ENCODE data around the gene DNAJB2.
"Not testable (repeated sequence)": the region's sequence is repeated elsewhere in the genome, so short reads cannot be mapped to it uniquely, and the experiment has no call there.

The DNAJB2 gene

DNA sequence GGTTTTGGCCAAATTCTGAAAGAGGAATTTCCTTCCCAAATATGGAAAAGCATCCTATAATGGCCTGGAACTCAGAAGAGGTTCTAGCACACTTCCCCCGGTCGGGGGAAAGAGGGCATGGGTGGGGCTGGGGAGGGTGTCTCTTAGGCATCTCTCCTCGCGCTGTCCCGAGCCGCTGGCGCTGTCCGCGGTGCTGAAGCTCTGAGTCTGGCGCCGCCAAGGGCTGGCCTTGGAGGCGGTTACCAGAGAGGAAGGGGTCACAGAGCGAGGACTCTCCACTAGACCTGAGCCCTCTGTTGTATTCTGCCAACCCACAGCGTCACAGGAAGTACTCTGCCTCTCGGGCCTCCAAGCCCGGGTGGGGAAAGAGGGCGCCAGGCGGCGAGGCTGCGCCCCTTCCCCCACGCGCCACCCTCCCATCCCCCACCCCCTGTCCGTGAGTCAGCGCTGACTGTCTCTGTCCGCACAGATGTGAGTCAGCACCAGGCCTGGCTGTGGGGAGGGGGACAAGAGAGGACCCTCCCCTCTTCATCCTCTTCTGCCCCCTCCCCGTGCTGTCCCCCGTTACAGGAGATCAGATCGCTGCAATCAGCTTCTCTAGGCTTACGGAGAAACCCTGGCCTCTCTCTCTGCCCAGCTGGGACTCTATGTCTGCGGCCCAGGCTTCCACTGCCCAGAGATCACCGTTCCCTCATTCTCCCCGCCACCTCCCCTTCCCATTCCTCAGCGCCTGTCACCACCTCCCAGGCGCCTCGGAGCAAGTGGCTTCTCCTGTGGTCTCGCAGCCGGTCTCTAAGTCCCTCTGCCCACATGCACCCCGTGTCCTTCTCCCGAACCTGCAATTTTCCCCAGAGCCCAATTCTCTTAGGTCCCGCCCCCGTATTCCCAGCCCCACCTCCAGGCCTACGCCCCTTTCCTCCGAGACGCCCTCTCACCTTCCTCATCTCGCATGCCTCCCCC lies 29.3 kb downstream of the DNAJB2 start:
- no peaks in the 10 kb centered on the region for H3K36me3 ChIP-seq
- no peak overlapping the region for H3K4me3 ChIP-seq (ENCODE audit: low read depth in 1 of 2, low read length in 1 of 2)
- H3K9me3 ChIP-seq, result no peaks in the 10 kb centered on the region
- peaks cover 91% of the 10 kb centered on the region for H3K27me3 ChIP-seq
- H3K27ac ChIP-seq, result no peak overlapping the region
- H3K4me1 ChIP-seq (ENCODE audit: control insufficient read depth in 1 of 2, insufficient read depth in 1 of 2, low read depth in 1 of 2, low read length in 1 of 2), result no peaks in the 10 kb centered on the region
- TF ChIP-seq, protein P1, sequence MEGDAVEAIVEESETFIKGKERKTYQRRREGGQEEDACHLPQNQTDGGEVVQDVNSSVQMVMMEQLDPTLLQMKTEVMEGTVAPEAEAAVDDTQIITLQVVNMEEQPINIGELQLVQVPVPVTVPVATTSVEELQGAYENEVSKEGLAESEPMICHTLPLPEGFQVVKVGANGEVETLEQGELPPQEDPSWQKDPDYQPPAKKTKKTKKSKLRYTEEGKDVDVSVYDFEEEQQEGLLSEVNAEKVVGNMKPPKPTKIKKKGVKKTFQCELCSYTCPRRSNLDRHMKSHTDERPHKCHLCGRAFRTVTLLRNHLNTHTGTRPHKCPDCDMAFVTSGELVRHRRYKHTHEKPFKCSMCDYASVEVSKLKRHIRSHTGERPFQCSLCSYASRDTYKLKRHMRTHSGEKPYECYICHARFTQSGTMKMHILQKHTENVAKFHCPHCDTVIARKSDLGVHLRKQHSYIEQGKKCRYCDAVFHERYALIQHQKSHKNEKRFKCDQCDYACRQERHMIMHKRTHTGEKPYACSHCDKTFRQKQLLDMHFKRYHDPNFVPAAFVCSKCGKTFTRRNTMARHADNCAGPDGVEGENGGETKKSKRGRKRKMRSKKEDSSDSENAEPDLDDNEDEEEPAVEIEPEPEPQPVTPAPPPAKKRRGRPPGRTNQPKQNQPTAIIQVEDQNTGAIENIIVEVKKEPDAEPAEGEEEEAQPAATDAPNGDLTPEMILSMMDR (IDR thresholded peaks at IDR 0.05), result no peak

DNA sequence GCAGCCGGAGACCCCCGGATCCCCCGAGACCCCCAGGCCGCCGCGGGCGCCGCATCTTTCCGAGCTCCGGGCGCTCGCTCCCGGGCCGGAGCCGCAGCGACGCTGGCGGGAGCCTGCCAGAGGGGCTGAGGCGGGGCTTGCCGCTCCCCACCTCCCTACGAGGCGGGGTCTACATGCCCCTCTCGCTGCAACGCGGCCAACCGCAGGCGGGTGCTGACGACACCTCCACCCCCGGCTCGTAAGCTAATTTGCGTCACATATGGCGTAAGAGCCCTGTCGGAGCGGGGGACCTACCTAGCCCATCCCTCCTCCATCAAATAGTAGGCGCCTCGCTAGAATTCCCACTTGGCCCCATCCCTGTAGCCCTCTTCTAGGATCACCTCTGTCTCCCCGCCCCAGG lies 30.1 kb downstream of the DNAJB2 start, which contains the start of gene PTPRN:
PTPRN (minus strand) TSS at position 124 of the 400 bp plus-strand sequence; CDS start at position 55, 69 bp downstream.
- H3K27ac ChIP-seq, result no peak within 1 kb of the TSS
- peaks cover 83% of the 10 kb centered on the region for H3K27me3 ChIP-seq
- no peaks in the 10 kb centered on the region for H3K9me3 ChIP-seq
- H3K36me3 ChIP-seq, result no peaks in the 10 kb centered on the region
- TF ChIP-seq, protein P1 (IDR thresholded peaks at IDR 0.05), result no peak
- H3K4me1 ChIP-seq (ENCODE audit: control insufficient read depth in 1 of 2, insufficient read depth in 1 of 2, low read depth in 1 of 2, low read length in 1 of 2), result no peaks in the 10 kb centered on the region
- no peak within 1 kb of the TSS for H3K4me3 ChIP-seq (ENCODE audit: low read depth in 1 of 2, low read length in 1 of 2)

DNA sequence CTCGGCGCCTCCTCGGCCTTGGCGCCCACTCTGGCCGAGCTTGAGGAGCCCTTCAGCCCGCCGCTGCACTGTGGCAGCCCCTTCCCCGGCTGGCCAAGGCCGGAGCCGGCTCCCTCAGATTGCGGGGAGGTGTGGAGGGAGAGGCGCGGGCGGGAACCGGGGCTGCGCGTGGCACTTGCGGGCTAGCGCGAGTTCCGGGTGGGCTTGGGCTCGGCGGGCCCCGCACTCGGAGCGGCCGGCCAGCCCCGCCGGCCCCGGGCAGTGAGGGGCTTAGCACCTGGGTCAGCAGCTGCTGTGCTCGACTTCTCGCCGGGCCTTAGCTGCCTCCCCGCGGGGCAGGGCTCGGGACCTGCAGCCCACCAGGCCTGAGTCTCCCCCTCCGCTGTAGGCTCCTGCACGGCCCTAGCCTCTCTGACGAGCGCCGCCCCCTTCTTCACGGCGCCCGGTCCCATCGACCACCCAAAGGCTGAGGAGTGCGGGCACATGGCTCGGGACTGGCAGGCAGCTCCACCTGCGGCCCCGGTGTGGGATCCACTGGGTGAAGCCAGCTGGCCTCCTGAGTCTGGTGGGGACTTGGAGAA lies 33.6 kb downstream of the DNAJB2 start:
- not testable (repeated sequence) for H3K4me3 ChIP-seq (ENCODE audit: low read depth in 1 of 2, low read length in 1 of 2); H3K9me3 ChIP-seq; H3K36me3 ChIP-seq; H3K4me1 ChIP-seq (ENCODE audit: control insufficient read depth in 1 of 2, insufficient read depth in 1 of 2, low read depth in 1 of 2, low read length in 1 of 2); H3K27ac ChIP-seq
- H3K27me3 ChIP-seq, result peaks cover 63% of the 10 kb centered on the region

DNA sequence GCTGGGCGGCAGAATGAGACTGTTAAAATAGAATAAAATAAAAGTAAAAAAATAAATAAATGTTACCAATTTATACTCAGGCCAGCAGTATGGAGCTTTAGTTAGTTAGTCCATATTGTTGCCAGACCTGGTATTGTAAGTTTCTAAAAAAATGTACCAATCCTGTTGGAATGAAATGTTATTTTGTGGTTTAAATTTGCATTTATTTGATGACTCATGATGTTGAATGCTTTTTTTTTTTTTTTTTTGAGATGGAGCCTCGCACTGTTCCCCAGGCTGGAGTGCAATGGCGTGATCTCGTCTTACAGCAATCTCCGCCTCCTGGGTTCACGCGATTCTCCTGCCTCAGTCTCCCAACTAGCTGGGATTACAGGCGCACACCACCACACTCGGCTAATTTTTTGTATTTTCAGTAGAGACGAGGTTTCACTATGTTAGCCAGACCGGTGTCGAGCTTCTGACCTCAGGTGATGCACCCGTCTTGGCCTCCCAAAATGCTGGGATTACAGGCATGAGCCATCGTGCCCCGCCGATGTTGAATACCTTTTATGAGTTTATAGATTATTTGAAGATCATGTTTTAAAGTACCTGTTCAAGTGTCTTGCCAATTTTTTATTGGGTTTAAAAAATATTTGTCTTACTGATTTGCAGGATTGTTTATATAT lies 35.8 kb downstream of the DNAJB2 start:
- TF ChIP-seq, protein P1 (IDR thresholded peaks at IDR 0.05), result no peak
- Histone ChIP-seq H3K36me3 (no peaks in the 10 kb centered on the region), H3K4me3 (ENCODE audit: low read depth in 1 of 2, low read length in 1 of 2) (no peak overlapping the region), H3K9me3 (no peaks in the 10 kb centered on the region), H3K4me1 (ENCODE audit: control insufficient read depth in 1 of 2, insufficient read depth in 1 of 2, low read depth in 1 of 2, low read length in 1 of 2) (no peaks in the 10 kb centered on the region), H3K27ac (no peak overlapping the region), H3K27me3 (peaks cover 59% of the 10 kb centered on the region)

DNA sequence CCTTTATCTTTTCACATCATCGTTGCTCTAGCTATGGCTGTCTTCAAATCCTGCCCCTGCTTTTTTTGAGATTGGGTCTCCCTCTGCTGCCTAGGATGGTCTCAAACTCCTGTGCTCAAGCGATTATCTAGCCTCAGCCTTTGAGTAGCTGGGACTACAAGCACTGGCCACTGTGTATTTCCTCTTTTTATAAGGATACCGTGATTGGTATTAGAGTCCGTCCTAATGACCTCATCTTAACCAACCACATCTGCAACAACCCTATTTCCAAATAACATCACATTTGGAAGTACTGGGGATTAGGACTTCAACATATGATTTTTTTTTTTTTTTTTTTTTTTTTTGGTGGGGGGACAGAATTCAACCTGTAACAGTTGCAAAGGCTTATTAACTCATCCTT lies 44.3 kb downstream of the DNAJB2 start:
- Histone ChIP-seq H3K9me3 (no peaks in the 10 kb centered on the region), H3K27me3 (peaks cover 90% of the 10 kb centered on the region), H3K36me3 (no peaks in the 10 kb centered on the region), H3K4me3 (ENCODE audit: low read depth in 1 of 2, low read length in 1 of 2) (no peak overlapping the region), H3K27ac (no peak overlapping the region), H3K4me1 (ENCODE audit: control insufficient read depth in 1 of 2, insufficient read depth in 1 of 2, low read depth in 1 of 2, low read length in 1 of 2) (no peaks in the 10 kb centered on the region)
- TF ChIP-seq, protein P1 (IDR thresholded peaks at IDR 0.05), result no peak

All from neutrophil (primary cell).